ENCODE measurements around the gene ADGRG1.

Gene ADGRG1

GRCh38 chr16:57640612-57641011, 12.2 kb downstream of the ADGRG1 start:
- H3F3A ChIP-seq (ENCODE audit: insufficient read depth, low read length), result no peaks in the 10 kb centered on the region
- H3K36me3 ChIP-seq (replicated peaks; ENCODE audit: insufficient read depth, low read length), result no peaks in the 10 kb centered on the region
- DNase-seq, result no peak
- no peaks in the 10 kb centered on the region for H3K4me1 ChIP-seq (ENCODE audit: low read length)
- H3K4me2 ChIP-seq (ENCODE audit: low read depth, low read length), result no peak overlapping the region
- H3K4me3 ChIP-seq (ENCODE audit: low read length), result no peak overlapping the region
- H3K27me3 ChIP-seq (replicated peaks; ENCODE audit: insufficient read depth, low read length), result no peaks in the 10 kb centered on the region
- no peak for TF ChIP-seq CTCF (IDR thresholded peaks at IDR 0.05; ENCODE audit: low read length)
- TF ChIP-seq EZH2phosphoT487 (IDR thresholded peaks at IDR 0.05; ENCODE audit: low read length), result no peak
- TF ChIP-seq EZH2 (optimal IDR thresholded peaks at IDR 0.05; ENCODE audit: low read depth, low read length), result no peak
- H3K9me2 ChIP-seq (replicated peaks; ENCODE audit: insufficient read depth, low read length), result no peaks in the 10 kb centered on the region
- H3K9me3 ChIP-seq (replicated peaks; ENCODE audit: insufficient read depth, low read length), result no peaks in the 10 kb centered on the region
- H3K27ac ChIP-seq (ENCODE audit: low read length), result no peak overlapping the region
- H3K79me2 ChIP-seq (ENCODE audit: low read length), result no peaks in the 10 kb centered on the region
- no peak overlapping the region for H2AFZ ChIP-seq (ENCODE audit: low read length)
- no peaks in the 10 kb centered on the region for H4K20me1 ChIP-seq (ENCODE audit: insufficient read depth, low read length)
- no peak overlapping the region for H3K9ac ChIP-seq (ENCODE audit: low read length)

DNA sequence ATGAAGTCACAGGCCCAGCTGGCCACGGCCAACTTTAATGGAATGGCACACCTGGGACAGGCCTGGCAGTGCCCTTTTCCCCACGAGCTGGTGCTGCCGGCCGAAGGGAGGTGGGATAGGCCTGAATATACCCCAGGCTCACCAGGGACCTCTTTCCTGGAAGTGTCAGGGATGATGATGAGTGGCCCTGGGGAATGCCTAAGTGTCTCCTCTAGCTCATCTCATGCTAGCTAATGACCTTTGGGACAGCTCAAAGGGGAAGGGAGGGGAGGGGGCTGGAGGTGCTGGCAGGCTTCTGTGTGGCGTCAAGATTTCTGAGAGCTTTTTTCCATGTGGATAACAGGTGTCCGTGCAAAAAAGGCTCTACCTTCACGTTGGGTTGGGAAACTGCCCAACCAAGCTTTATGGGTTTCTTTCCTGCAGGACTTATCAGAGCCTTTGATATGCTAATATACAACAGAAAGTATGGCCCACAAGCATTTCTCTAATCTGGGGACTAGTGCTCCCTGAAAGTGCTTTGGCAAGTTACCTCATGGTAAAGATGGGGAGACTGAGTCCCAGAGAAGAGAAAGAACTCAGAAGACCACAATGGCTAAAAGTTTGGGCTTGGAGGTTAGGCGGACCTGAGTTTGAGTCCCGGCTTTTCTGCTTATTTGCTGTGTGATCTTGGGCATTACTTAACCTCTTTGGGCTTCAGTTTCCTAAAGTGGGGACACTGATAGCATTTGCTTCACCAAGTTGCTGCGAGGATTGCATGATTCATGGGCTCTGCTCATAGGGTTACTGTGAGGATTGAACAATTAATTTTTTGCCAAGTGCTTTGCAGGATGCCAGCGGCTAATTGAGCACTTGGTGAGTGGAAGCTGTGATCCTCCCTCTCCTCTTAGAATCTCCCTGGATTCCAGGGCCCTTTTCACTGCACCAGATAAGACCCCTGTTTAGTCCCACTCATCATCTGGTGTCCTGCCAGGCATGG, 14.0 kb downstream of the ADGRG1 start:
- H3K27me3 ChIP-seq (replicated peaks; ENCODE audit: insufficient read depth, low read length), result no peaks in the 10 kb centered on the region
- H3K9me2 ChIP-seq (replicated peaks; ENCODE audit: insufficient read depth, low read length), result no peaks in the 10 kb centered on the region
- no peaks in the 10 kb centered on the region for H3K9me3 ChIP-seq (replicated peaks; ENCODE audit: insufficient read depth, low read length)
- no peak overlapping the region for H3K4me2 ChIP-seq (ENCODE audit: low read depth, low read length)
- DNase-seq, result no peak
- no peak overlapping the region for H3K27ac ChIP-seq (ENCODE audit: low read length)
- TF ChIP-seq CTCF (IDR thresholded peaks at IDR 0.05; ENCODE audit: low read length), result no peak
- TF ChIP-seq EZH2 (optimal IDR thresholded peaks at IDR 0.05; ENCODE audit: low read depth, low read length), result no peak
- no peak for TF ChIP-seq EZH2phosphoT487 (IDR thresholded peaks at IDR 0.05; ENCODE audit: low read length)
- H3F3A ChIP-seq (ENCODE audit: insufficient read depth, low read length), result 0 out of 2 replicates have a peak, but pooled peaks cover 3% of the 10 kb centered on the region
- no peak overlapping the region for H3K4me3 ChIP-seq (ENCODE audit: low read length)
- H3K36me3 ChIP-seq (replicated peaks; ENCODE audit: insufficient read depth, low read length), result no peaks in the 10 kb centered on the region
- no peak overlapping the region for H3K9ac ChIP-seq (ENCODE audit: low read length)
- H4K20me1 ChIP-seq (ENCODE audit: insufficient read depth, low read length), result no peaks in the 10 kb centered on the region
- no peaks in the 10 kb centered on the region for H3K4me1 ChIP-seq (ENCODE audit: low read length)
- no peaks in the 10 kb centered on the region for H3K79me2 ChIP-seq (ENCODE audit: low read length)
- H2AFZ ChIP-seq (ENCODE audit: low read length), result no peak overlapping the region

GRCh38 chr16:57643147-57643874, 14.9 kb downstream of the ADGRG1 start:
- Histone ChIP-seq H3K9ac (ENCODE audit: low read length) (no peak overlapping the region), H3K79me2 (ENCODE audit: low read length) (no peaks in the 10 kb centered on the region), H3K9me3 (replicated peaks; ENCODE audit: insufficient read depth, low read length) (no peaks in the 10 kb centered on the region), H3K36me3 (replicated peaks; ENCODE audit: insufficient read depth, low read length) (no peaks in the 10 kb centered on the region), H3K27me3 (replicated peaks; ENCODE audit: insufficient read depth, low read length) (no peaks in the 10 kb centered on the region), H2AFZ (ENCODE audit: low read length) (no peak overlapping the region), H4K20me1 (ENCODE audit: insufficient read depth, low read length) (no peaks in the 10 kb centered on the region), H3K9me2 (replicated peaks; ENCODE audit: insufficient read depth, low read length) (no peaks in the 10 kb centered on the region), H3F3A (ENCODE audit: insufficient read depth, low read length) (peaks cover 5% of the 10 kb centered on the region), H3K4me1 (ENCODE audit: low read length) (peaks cover 8% of the 10 kb centered on the region), H3K4me2 (ENCODE audit: low read depth, low read length) (no peak overlapping the region), H3K27ac (ENCODE audit: low read length) (no peak overlapping the region), H3K4me3 (ENCODE audit: low read length) (no peak overlapping the region)
- no peak for DNase-seq
- no peak for TF ChIP-seq EZH2phosphoT487 (IDR thresholded peaks at IDR 0.05; ENCODE audit: low read length)
- TF ChIP-seq EZH2 (optimal IDR thresholded peaks at IDR 0.05; ENCODE audit: low read depth, low read length), result no peak
- TF ChIP-seq CTCF (IDR thresholded peaks at IDR 0.05; ENCODE audit: low read length), result no peak
